HG03354 (cell line): ENCODE measurements around the gene ATG4B.
A peak's percentile ranks its signal among the peaks of the same experiment; 100 is the strongest.

Experiments
- ATAC-seq: cut with Tn5 transposase; IDR thresholded peaks from one replicate; pipeline ENCODE4 v1.9.1; 2021; ENCODE audit warnings: mild to moderate bottlenecking; ENCODE audit not compliant: unreplicated experiment, poor library complexity, severe bottlenecking

ATG4B gene

DNA sequence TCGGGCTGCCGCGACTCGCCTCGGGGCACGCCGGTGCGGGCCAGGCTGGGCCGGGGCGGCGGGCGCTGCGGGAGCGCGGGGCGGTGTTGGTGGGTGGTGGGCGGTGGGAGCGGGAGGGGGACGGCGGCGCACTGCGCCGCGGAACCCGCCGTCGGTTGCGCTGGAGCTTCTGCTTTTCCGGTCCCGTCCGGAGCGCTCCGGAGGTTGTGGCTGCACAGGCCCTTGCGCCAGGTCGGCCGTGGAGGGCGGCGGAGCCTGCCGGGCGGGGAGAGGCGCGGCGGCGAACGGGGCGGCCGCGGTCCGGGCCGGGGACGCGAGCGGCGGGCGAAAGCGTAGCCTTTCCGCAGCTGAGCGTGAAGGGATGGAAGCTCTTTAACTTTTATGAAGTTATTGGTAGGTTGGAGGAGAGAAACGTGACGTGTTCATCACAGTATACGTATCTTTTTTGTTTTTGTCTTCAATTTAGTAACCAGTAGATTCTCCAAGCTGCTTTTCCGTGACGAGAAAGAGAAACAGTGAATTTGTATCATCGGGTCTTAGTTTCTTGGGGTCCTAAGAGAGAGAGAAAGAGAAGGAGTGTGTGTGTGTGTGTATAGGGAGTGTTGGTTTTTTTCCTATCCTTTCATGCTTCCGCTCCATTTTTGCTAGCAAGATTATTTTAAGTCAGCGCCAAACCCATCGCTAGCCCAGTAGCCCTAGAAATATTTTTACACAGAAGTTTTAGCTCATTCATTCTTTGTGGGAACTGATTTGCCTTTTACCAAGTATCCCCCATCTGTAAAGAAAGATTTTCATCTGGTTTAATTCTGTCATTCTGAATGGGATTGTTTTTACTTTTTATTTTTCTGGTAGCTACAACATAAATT is 535 bp downstream of the ATG4B start:
- ATAC-seq, result peak; percentile 27

DNA sequence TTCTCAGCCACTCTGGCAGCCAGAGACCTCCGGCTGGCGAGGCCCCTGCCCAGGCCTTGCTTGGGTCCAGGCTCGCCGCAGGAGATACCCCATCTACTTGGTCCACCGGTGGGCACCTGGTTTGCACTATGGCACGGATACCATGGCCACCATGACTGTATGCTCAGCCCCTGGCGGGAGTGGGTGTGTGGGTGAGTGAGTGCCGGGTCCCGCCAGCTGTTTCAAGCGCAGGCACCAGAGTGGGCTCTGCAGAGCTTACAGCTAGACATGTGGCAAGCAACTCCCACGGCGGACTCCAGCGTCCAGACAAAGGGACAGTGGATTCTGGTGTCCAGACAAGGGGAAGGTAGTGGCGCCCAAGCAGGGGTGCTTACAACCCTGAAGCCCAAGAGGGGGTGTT is 1.4 kb downstream of the ATG4B start:
- ATAC-seq, result no peak

DNA sequence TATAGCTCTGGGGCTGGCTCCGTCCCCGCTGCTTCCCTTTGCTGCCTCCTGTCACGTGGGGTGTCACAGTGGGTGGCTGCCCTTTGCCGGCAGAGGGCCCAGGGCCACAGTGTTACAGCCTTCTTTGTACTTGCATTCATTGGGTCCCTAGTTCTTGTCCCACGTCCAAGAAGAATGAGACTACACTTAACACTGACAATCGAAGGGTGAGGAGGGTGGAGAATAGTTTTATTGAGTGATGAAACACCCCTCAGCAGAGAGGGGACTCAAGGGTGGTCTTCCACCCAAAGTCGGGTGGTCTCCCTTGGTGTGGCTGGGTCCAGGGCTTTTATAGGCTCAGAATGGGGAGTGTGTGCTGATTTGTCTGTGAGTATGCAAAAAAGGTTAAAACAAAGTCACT is 1.9 kb downstream of the ATG4B start:
- ATAC-seq, result no peak

DNA sequence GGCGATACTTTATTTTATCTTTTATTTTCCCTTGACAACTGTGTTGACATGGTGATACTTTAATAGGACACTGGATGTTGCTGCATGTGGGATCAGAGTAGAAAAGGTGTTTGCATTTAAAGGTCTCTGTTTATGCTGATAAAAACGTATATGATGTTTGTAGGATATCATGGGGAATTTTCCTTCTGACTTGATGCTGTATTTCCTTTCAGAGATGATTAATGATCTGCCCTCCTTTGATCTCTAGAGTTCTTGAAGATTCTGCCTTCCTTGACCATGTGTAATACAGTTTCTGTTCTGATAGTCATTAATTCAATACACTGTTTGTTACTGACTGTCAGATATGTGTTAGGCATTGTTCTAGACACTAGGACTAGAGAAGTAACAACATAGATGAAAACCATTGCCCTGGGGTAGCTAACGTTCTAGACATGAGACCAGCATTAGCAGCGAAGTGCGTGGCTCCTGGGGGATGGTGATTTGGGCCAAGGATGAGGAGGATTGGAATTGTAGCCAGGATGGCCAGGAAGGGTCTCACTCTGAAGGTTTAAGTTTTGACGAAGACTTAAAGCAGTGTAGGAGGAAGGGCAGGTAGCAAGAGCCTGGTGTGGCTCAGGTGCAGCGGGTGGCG is 2.8 kb downstream of the ATG4B start:
- no peak for ATAC-seq

DNA sequence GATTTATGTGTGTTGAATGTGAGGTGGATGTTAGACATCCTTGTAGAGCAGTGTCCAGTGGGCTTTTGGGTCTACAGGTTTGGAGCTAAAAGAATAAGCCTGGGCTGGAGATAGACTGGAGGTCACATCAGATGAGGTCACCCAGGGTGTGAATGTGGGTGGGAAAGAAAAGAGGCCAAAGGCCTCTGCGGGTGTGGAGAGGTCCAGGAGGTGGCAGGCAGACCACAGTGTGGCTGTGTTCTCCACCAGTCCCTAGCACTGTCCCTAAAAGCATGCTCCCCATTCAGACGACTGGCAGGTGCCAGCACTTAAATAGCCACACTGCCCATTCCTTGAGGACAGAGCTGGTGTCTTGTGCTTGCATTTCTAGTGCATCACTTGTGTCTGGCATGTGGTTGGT is 4.1 kb downstream of the ATG4B start:
- ATAC-seq, result no peak

- ATAC-seq, result no peak
These were observed 7.8 kb downstream of the ATG4B start for GRCh38 chr2:241645056-241645914.

GRCh38 chr2:241645915-241646645 is 8.6 kb downstream of the ATG4B start:
- ATAC-seq, result no peak

DNA sequence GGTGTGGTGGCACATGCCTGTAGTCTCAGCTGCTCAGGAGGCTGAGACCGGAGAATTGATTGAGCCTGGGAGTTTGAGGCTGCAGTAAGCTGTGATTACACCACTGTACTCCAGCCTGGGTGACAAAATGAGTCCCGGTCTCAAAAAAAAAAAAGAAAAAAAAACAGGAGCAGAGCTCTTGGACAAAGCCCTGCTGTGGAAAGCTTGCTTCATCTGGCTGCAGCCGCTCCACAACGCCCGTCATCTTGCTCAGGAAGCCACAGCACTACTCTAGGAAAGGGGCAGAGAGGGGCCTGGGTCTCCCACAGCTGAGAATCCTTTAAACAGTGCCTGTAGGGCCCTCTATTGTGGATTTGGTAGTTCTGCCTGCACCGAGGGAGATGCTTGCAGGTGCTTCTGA is 11.0 kb downstream of the ATG4B start:
- ATAC-seq, result no peak

DNA sequence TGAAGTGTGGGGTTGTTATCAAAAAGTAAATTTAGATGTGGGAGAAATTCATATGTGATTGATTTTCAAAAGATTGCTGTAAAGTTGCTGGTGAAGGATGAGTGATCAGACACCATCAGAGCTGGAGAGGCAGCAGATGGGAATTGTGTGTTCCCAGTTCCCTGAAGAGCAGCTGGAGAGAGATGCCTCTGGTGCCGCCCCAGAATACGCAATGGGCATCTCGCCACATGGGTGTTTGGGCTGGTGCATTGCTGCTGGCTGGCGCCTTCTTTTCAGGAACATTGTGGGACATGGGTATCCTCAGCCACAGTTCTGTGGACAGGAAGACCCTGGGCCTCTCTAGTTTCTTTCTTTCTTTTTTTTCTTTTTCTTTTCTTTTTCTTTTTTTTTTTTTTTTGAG is 11.9 kb downstream of the ATG4B start:
- ATAC-seq, result no peak

- no peak for ATAC-seq
These were observed 12.4 kb downstream of the ATG4B start for GRCh38 chr2:241649927-241650326.

DNA sequence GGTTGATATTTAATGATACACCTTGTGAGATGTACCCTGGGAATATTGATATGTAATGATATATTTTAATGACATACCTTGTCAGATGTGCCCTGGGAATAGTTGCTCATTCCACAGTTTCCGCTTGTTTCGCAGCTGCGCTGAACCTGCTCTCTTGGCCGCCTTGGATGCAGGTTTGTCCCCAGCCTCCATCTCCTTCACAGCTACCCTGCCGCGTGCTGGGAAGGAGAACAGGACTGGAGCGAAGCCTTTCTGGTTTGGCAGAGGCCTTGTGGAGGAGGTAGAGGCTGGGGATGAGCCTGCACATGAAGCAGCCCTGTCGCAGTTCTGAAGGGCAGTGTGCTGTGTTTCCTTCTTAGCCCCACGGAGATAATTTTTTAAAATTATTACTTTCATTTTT is 14.6 kb downstream of the ATG4B start:
- ATAC-seq, result no peak

- ATAC-seq, result no peak
These were observed 15.2 kb downstream of the ATG4B start for GRCh38 chr2:241652722-241653121.

DNA sequence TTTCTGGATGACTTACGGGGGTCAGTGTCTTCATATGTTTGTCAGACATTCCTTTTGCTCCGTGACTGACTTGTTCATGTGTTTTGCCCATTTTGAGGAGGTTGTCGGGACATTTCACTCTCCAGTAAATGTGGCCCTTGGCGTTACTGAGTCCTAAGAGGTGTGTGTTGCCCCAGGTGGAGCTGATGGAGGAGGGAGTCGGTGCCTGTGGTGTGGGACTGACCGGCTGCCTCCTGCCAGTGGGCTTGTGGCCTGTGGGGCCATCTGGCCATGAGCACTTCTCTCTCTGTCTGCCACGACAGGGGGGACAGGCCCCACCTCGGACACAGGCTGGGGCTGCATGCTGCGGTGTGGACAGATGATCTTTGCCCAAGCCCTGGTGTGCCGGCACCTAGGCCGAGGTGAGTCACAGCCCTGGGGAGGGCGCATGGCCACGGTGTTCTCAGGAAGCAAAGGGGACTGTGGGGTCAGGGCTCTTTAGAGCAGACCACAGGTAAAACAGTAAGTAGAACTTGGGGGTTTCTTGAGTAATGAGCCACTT is 15.8 kb downstream of the ATG4B start:
- no peak for ATAC-seq

DNA sequence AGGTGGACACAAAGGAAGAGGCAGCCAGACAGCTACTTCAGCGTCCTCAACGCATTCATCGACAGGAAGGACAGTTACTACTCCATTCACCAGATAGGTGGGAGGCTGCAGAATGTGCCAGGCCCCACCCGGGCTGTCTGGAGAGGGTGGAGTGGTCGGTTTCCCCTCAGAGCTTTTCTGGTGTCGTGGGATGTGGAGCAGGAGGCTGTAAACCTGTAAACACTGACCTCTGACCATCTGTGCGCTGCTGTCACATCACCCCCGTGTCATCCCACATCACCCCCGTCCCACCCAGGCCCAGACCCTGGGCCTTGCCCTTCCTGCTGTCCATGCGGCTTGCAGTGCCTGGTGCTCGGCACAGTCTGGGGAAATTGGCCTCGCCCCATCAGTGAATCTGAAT is 17.1 kb downstream of the ATG4B start:
- no peak for ATAC-seq

DNA sequence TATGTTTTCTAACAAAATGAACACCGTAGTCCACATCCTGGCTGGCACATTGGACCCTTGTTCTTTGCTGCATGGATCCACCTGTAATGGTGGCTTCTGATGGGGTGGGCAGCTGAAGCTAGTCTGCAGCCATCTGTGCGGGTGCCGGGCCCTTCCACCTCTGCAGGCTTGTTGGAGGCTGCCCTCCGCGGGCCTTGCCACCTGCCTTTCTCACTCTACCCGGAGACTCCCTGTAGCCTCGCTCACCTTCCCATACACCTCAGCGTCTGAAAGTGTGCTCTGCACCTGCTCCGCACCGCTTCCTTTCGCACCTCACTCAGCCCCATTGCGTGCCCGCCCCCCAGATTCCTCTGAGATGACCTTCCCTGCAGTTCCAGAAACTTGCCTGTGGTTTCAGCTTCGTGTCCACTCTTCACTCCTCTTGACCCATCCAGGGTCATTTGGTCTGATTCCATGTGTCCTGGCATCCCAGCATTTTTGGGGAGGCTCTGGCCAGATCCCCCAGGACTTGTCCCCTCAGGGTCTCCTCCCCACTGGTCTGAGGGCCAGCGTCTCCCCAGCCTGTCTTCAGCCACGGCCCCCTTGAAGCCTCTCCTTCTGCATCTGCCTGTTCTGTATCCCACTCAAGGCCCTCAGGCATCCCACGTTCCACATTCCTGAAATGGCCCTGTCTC is 18.2 kb downstream of the ATG4B start:
- ATAC-seq, result no peak

DNA sequence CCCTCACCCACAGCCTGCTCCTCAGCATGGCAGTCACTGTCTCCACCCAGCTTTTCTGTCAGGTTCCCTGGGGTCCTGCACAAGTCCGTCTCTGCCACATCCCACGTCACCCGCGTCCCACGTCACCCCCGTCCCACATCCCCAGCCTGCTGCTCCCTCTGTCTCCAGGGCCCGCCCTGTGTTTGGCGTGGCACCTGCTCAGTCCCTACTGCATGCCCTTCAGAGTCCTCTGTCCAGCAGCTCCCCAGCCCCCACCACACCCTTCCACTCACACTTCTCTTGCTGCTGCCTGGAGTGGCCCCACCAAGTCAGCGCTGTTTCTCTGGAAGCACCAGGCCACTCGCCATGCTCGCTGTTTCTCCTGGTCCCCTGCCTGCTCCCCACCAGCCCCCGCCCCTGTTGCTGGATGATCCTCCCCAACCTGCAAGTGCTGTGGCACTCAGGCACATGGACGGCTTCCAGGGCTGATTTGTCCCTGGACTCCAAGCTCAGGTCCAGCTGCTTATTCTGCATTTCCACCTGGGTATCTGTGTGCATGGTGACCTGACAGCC is 18.8 kb downstream of the ATG4B start:
- no peak for ATAC-seq

DNA sequence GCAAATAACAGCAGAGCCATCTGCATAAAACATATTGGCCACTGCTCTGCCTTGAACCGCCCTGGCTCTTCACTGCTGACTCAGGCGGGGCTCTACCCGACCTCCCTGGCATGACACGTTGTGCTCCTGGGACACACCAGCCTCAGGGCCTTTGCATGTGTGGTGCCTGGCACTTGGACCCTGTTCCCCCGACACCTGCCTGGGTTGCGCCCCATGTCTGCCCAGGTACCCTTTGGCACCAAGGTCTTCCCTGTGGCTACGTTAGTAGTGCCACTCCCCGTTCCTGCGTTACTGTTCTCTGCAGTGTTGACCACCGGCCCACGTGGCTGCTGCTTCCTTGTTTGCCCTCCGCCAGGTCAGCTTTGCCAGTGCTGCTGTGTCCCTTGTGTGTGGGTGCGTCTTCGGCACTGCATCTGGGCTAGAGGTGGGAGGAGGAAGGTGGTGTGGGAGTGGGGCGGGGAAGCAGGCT is 20.3 kb downstream of the ATG4B start:
- ATAC-seq, result no peak

GRCh38 chr2:241658296-241658695 is 20.8 kb downstream of the ATG4B start:
- no peak for ATAC-seq
